PC-9 (cell line): ENCODE data around the gene PINLYP. TPM values are rescaled to one million over a fixed set of nuclear protein-coding genes. Genes with fewer than 3 reads are reported as not detected.

Experiments used
- BruUV-seq: library from RNA; stranded (reverse); fragments of 400-500 nt; replicated peaks from 2 replicates; lab custom pipeline; 2021; lab: Mats Ljungman, UMichigan
- CTCF ChIA-PET: fragments of 300-600 bp; sonication (Branson Sonifier 250); formaldehyde crosslinking; loops from one replicate; lab custom pipeline; 2022; ENCODE audit warnings: antibody characterized with exemption; lab: Charles Lee
- POLR2A ChIA-PET: fragments of 300-600 bp; sonication (Branson Sonifier 250); formaldehyde crosslinking; loops from one replicate; lab custom pipeline; 2022; ENCODE audit warnings: antibody characterized with exemption; ENCODE audit not compliant: unreplicated experiment; lab: Charles Lee
- DNase-seq, 2 experiments: peaks; one replicate each; pipeline versions ENCODE4 v3.0.0 to v3.0.0-alpha.2; 2015 to 2022; ENCODE audit warnings: mixed read lengths in 1 of 2
- H2AFZ ChIP-seq: fragments of 200-600 bp; sonication (generic); 2 replicates; pipeline ENCODE4 v1.8.1; 2017; ENCODE audit warnings: antibody characterized with exemption
- H3F3A ChIP-seq: fragments of 200-600 bp; sonication (generic); 2 replicates; pipeline ENCODE4 v1.8.1; 2017; ENCODE audit warnings: antibody characterized with exemption, mild to moderate bottlenecking, low read depth; ENCODE audit not compliant: insufficient read depth
- H3K27ac ChIP-seq: fragments of 200-600 bp; sonication (generic); 2 replicates; pipeline ENCODE4 v1.6.1; 2016; ENCODE audit warnings: mixed run types
- H3K27me3 ChIP-seq: fragments of 200-600 bp; sonication (generic); 2 replicates; pipeline ENCODE4 v1.6.1; 2016; ENCODE audit warnings: low read depth, mixed run types; ENCODE audit not compliant: insufficient read depth
- H3K36me3 ChIP-seq: fragments of 200-600 bp; sonication (generic); 2 replicates; pipeline ENCODE4 v1.6.1; 2016; ENCODE audit warnings: low read depth, mixed run types
- H3K4me1 ChIP-seq: fragments of 200-600 bp; sonication (generic); replicated peaks from 2 replicates; pipeline ENCODE4 v1.6.1; 2016; ENCODE audit warnings: mixed run types; ENCODE audit not compliant: insufficient read depth
- H3K4me2 ChIP-seq: fragments of 200-600 bp; sonication (generic); 2 replicates; pipeline ENCODE4 v1.6.1; 2017; ENCODE audit warnings: mixed run types
- H3K4me3 ChIP-seq: fragments of 200-600 bp; sonication (generic); 2 replicates; pipeline ENCODE4 v1.6.1; 2016; ENCODE audit warnings: mixed run types
- H3K79me2 ChIP-seq: fragments of 200-600 bp; sonication (generic); 2 replicates; pipeline ENCODE4 v1.6.1; 2017; ENCODE audit warnings: low read depth, mixed run types
- H3K9me2 ChIP-seq: fragments of 200-600 bp; sonication (generic); 2 replicates; pipeline ENCODE4 v1.8.1; 2017; ENCODE audit warnings: mild to moderate bottlenecking; ENCODE audit not compliant: insufficient read depth
- H3K9me3 ChIP-seq: fragments of 200-600 bp; sonication (generic); 2 replicates; pipeline ENCODE4 v1.8.1; 2016; ENCODE audit warnings: low read depth; ENCODE audit not compliant: insufficient read depth
- H4K20me1 ChIP-seq: fragments of 200-600 bp; sonication (generic); 2 replicates; pipeline ENCODE4 v1.8.1; 2017; ENCODE audit not compliant: insufficient read depth
- CTCF ChIP-seq: fragments of 200-600 bp; sonication (generic); conservative IDR thresholded peaks from 2 replicates; pipeline ENCODE4 v1.6.1; 2017; ENCODE audit warnings: mixed run types, antibody characterized with exemption, mild to moderate bottlenecking, moderate library complexity
- EZH2 ChIP-seq: fragments of 200-600 bp; sonication (generic); IDR thresholded peaks from 2 replicates; pipeline ENCODE4 v1.8.0; 2017; ENCODE audit warnings: antibody characterized with exemption, low read depth
- intact Hi-C: fragments of 100-400 bp; cut with micrococcal nuclease; formaldehyde crosslinking; loops from one replicate; pipeline ENCODE4 v1.10.0; 2022; ENCODE audit not compliant: unreplicated experiment
- total RNA-seq: library from RNA; stranded (reverse); gene quantifications from 2 replicates; pipeline ENCODE4 v1.2.3, GENCODE V29; 2021

Gene PINLYP
- total RNA-seq, 1 experiment from 2014 or later = 2.0 TPM

DNA sequence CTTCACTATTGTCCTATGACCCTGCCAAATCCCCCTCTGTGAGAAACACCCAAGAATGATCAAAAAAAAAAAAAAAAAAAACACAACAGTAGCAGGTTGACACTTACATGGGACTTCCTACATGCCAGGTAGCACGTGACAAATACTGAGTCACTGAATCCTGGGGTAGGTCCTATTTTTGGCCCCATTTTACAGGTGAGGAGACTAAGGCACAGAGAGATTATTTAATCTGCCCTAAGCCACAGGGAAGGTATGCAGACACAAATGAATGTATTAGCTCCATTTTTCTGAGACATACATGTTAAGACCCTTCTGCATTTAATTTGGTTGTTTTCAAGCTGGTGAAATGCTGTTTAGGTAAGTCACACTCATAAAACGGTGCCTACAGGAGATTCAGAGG, 26.9 kb upstream of the PINLYP start:
- Histone ChIP-seq H3K4me3 (no peak overlapping the region), H3K4me2 (no peak overlapping the region), H3K27ac (no peak overlapping the region), H3F3A (no peaks in the 10 kb centered on the region), H3K9me3 (no peaks in the 10 kb centered on the region), H3K36me3 (no peaks in the 10 kb centered on the region), H3K4me1 (no peaks in the 10 kb centered on the region), H3K27me3 (no peaks in the 10 kb centered on the region), H2AFZ (no peak overlapping the region), H3K9me2 (no peaks in the 10 kb centered on the region), H3K79me2 (no peaks in the 10 kb centered on the region), H4K20me1 (no peaks in the 10 kb centered on the region)
- POLR2A ChIA-PET = no interaction called here
- CTCF ChIA-PET = no interaction called here
- no TSS peak for BruUV-seq
- intact Hi-C loops = no loop called here
- TF ChIP-seq CTCF = no peak
- no peak for TF ChIP-seq EZH2
- no peak for DNase-seq

GRCh38 chr19:43551399-43552197, 24.0 kb upstream of the PINLYP start:
- intact Hi-C loops = no loop called here

DNA sequence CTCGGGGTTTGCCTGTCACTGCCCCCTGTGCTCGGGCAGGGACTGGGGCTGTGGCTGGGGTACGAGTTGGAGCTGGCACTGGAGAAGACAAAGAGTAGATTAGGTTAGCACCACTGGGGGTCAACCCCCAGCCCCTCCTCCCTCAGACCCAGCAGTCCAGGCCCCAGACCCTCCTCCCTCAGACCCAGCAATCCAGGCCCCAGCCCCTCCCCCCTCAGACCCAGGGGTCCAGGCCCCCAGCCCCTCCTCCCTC, 23.5 kb upstream of the PINLYP start:
- CTCF ChIA-PET = interaction anchor here (0.6 kb wide), 2 partner anchors 73 to 102 kb away, joined by 3 to 4 read pairs; no protein-coding TSS in a partner anchor
- H3F3A ChIP-seq = 0 out of 2 replicates have a peak, but pooled peaks cover 4% of the 10 kb centered on the region

More at GRCh38 chr19:43551399-43552197, 24.0 kb upstream of the PINLYP start:
- ChIA-PET CTCF (interaction anchor here (0.6 kb wide), 1 partner anchor 103 kb away, joined by 4 read pairs; no protein-coding TSS in a partner anchor), POLR2A (interaction anchor here (0.5 kb wide), 1 partner anchor 86 kb away, joined by 4 read pairs; the partner anchor contains the start of gene LYPD3)
- no peaks in the 10 kb centered on the region for H3K36me3 ChIP-seq
- no peaks in the 10 kb centered on the region for H3K4me1 ChIP-seq
- BruUV-seq = no TSS peak
- no peaks in the 10 kb centered on the region for H3K27me3 ChIP-seq
- no peak overlapping the region for H2AFZ ChIP-seq
- H3K4me2 ChIP-seq = no peak overlapping the region
- no peaks in the 10 kb centered on the region for H4K20me1 ChIP-seq
- no peaks in the 10 kb centered on the region for H3K9me2 ChIP-seq
- H3K9me3 ChIP-seq = no peaks in the 10 kb centered on the region
- no peak overlapping the region for H3K4me3 ChIP-seq
- H3F3A ChIP-seq = 0 out of 2 replicates have a peak, but pooled peaks cover 4% of the 10 kb centered on the region
- no peak overlapping the region for H3K27ac ChIP-seq
- no peak for DNase-seq
- TF ChIP-seq CTCF (no peak), EZH2 (no peak)
- no peaks in the 10 kb centered on the region for H3K79me2 ChIP-seq

More for the DNA sequence above, 23.5 kb upstream of the PINLYP start:
- TF ChIP-seq EZH2 (no peak), CTCF (no peak)
- no peak overlapping the region for H3K4me2 ChIP-seq
- H3K36me3 ChIP-seq = no peaks in the 10 kb centered on the region
- H3K4me3 ChIP-seq = no peak overlapping the region
- DNase-seq = no peak
- BruUV-seq = no TSS peak
- no peaks in the 10 kb centered on the region for H3K4me1 ChIP-seq
- intact Hi-C loops = no loop called here
- no peak overlapping the region for H3K27ac ChIP-seq
- no peaks in the 10 kb centered on the region for H3K9me2 ChIP-seq
- H3K9me3 ChIP-seq = no peaks in the 10 kb centered on the region
- POLR2A ChIA-PET = interaction anchor here (0.5 kb wide), 1 partner anchor 87 kb away, joined by 4 read pairs; the partner anchor contains the start of gene LYPD3
- H4K20me1 ChIP-seq = no peaks in the 10 kb centered on the region
- no peaks in the 10 kb centered on the region for H3K27me3 ChIP-seq
- no peak overlapping the region for H2AFZ ChIP-seq
- H3K79me2 ChIP-seq = no peaks in the 10 kb centered on the region
